HEK293T (cell line): ENCODE results near the gene PCDH1.

ENCODE experiments used
- BHLHE40 ChIP-seq: fragments of 450-650 bp; IDR thresholded peaks from 2 replicates; pipeline ENCODE4 v1.6.1; 2016; ENCODE audit warnings: mild to moderate bottlenecking, moderate library complexity, borderline replicate concordance
- ELF4 ChIP-seq: fragments of 450-650 bp; IDR thresholded peaks from 2 replicates; pipeline ENCODE4 v1.6.1; 2017; ENCODE audit warnings: antibody characterized with exemption
- FOXA1 ChIP-seq: fragments of 450-650 bp; IDR thresholded peaks from 2 replicates; pipeline ENCODE4 v1.6.1; 2016; ENCODE audit warnings: mild to moderate bottlenecking
- HDGF ChIP-seq: fragments of 450-650 bp; IDR thresholded peaks from 2 replicates; pipeline ENCODE4 v1.6.1; 2017; ENCODE audit warnings: antibody characterized with exemption, borderline replicate concordance
- LEF1 ChIP-seq: fragments of 450-650 bp; IDR thresholded peaks from 2 replicates; pipeline ENCODE4 v1.6.1; 2017; ENCODE audit warnings: mild to moderate bottlenecking, borderline replicate concordance
- PKNOX1 ChIP-seq: fragments of 450-650 bp; IDR thresholded peaks from 2 replicates; pipeline ENCODE4 v1.6.1; 2016
- SP1 ChIP-seq: fragments of 450-650 bp; IDR thresholded peaks from 2 replicates; pipeline ENCODE4 v1.6.1; 2017
- SUZ12 ChIP-seq: fragments of 450-650 bp; IDR thresholded peaks from 2 replicates; pipeline ENCODE4 v1.6.1; 2016; ENCODE audit warnings: mild to moderate bottlenecking
- TARDBP ChIP-seq: fragments of 450-650 bp; IDR thresholded peaks from 2 replicates; pipeline ENCODE4 v1.6.1; 2016
- ZNF384 ChIP-seq: fragments of 450-650 bp; IDR thresholded peaks from 2 replicates; pipeline ENCODE4 v1.6.1; 2016

GRCh38 chr5:141883184-141883891 is 5.1 kb upstream of the PCDH1 start:
- TF ChIP-seq BHLHE40 (no peak), TARDBP (no peak), PKNOX1 (no peak), ZNF384 (no peak), SP1 (no peak), ELF4 (no peak), FOXA1 (no peak), HDGF (no peak), SUZ12 (no peak), LEF1 (no peak)
